HEK293T (cell line): ENCODE measurements around the gene OR10G4.

Experiments
- ARNT ChIP-seq: fragments of 450-650 bp; IDR thresholded peaks from 2 replicates; pipeline ENCODE4 v1.6.1; 2017; ENCODE audit warnings: mild to moderate bottlenecking
- BHLHE40 ChIP-seq: fragments of 450-650 bp; IDR thresholded peaks from 2 replicates; pipeline ENCODE4 v1.6.1; 2016; ENCODE audit warnings: mild to moderate bottlenecking, moderate library complexity, borderline replicate concordance
- CTBP1 ChIP-seq: fragments of 450-650 bp; IDR thresholded peaks from 2 replicates; pipeline ENCODE4 v1.6.1; 2016; ENCODE audit warnings: borderline replicate concordance
- ELF4 ChIP-seq: fragments of 450-650 bp; IDR thresholded peaks from 2 replicates; pipeline ENCODE4 v1.6.1; 2017; ENCODE audit warnings: antibody characterized with exemption
- FOXM1 ChIP-seq: fragments of 450-650 bp; IDR thresholded peaks from 2 replicates; pipeline ENCODE4 v1.6.1; 2017; ENCODE audit warnings: mild to moderate bottlenecking, borderline replicate concordance
- HDGF ChIP-seq: fragments of 450-650 bp; IDR thresholded peaks from 2 replicates; pipeline ENCODE4 v1.6.1; 2017; ENCODE audit warnings: antibody characterized with exemption, borderline replicate concordance
- LEF1 ChIP-seq: fragments of 450-650 bp; IDR thresholded peaks from 2 replicates; pipeline ENCODE4 v1.6.1; 2017; ENCODE audit warnings: mild to moderate bottlenecking, borderline replicate concordance
- NFRKB ChIP-seq: fragments of 450-650 bp; IDR thresholded peaks from 2 replicates; pipeline ENCODE4 v1.6.1; 2016; ENCODE audit warnings: mild to moderate bottlenecking, moderate library complexity
- PKNOX1 ChIP-seq: fragments of 450-650 bp; IDR thresholded peaks from 2 replicates; pipeline ENCODE4 v1.6.1; 2016
- SP1 ChIP-seq: fragments of 450-650 bp; IDR thresholded peaks from 2 replicates; pipeline ENCODE4 v1.6.1; 2017
- SUZ12 ChIP-seq: fragments of 450-650 bp; IDR thresholded peaks from 2 replicates; pipeline ENCODE4 v1.6.1; 2016; ENCODE audit warnings: mild to moderate bottlenecking
- TARDBP ChIP-seq: fragments of 450-650 bp; IDR thresholded peaks from 2 replicates; pipeline ENCODE4 v1.6.1; 2016
- ZNF384 ChIP-seq: fragments of 450-650 bp; IDR thresholded peaks from 2 replicates; pipeline ENCODE4 v1.6.1; 2016

GRCh38 chr11:124052966-124053365 lies 40.2 kb downstream of the OR10G4 start:
- TF ChIP-seq BHLHE40 (no peak), ZNF384 (no peak), PKNOX1 (no peak), ELF4 (no peak), FOXM1 (no peak), LEF1 (no peak), SP1 (no peak), ARNT (no peak), SUZ12 (no peak), HDGF (no peak), NFRKB (no peak), CTBP1 (no peak), TARDBP (no peak)
